Measurements from ENCODE around the gene MYEOV. TPM values are rescaled to one million over a fixed set of nuclear protein-coding genes. Genes with fewer than 3 reads are reported as not detected.

Gene MYEOV
- total RNA-seq, 1 donor from 2014 or later = not detected

DNA sequence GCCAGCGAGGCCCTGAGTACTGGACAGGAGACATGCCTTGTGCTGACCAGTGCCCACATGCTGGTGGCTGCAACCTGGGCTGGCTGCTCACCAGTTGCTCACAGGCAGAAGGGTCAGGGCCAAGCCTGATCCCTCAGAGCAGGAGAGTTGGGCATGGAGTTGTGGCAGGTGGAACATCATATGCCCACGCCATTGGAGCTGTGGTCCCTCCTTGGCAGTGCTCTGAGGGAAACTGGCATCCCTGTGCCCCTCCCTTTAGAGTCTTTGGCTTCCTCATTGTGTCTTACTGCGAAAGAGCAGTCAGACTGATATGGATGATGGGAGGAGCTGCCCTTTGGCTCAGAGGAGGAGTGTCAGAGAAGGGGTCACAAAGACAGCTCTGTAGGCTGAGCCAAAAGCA is 3.1 kb upstream of the MYEOV start:
- H3K9me3 Mint-ChIP-seq (ENCODE audit: unreplicated experiment) = no peaks in the 10 kb centered on the region
- no peak overlapping the region for H3K4me3 Mint-ChIP-seq (ENCODE audit: unreplicated experiment)
- peaks cover 9% of the 10 kb centered on the region for H3K27me3 Mint-ChIP-seq (ENCODE audit: unreplicated experiment)
- TF ChIP-seq, protein P1, sequence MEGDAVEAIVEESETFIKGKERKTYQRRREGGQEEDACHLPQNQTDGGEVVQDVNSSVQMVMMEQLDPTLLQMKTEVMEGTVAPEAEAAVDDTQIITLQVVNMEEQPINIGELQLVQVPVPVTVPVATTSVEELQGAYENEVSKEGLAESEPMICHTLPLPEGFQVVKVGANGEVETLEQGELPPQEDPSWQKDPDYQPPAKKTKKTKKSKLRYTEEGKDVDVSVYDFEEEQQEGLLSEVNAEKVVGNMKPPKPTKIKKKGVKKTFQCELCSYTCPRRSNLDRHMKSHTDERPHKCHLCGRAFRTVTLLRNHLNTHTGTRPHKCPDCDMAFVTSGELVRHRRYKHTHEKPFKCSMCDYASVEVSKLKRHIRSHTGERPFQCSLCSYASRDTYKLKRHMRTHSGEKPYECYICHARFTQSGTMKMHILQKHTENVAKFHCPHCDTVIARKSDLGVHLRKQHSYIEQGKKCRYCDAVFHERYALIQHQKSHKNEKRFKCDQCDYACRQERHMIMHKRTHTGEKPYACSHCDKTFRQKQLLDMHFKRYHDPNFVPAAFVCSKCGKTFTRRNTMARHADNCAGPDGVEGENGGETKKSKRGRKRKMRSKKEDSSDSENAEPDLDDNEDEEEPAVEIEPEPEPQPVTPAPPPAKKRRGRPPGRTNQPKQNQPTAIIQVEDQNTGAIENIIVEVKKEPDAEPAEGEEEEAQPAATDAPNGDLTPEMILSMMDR (IDR thresholded peaks at IDR 0.05; ENCODE audit: unreplicated experiment) = no peak
- H3K4me1 Mint-ChIP-seq (ENCODE audit: unreplicated experiment) = peaks cover 8% of the 10 kb centered on the region
- DNase-seq (ENCODE audit: low spot score) = no peak
- H3K36me3 Mint-ChIP-seq (ENCODE audit: low read depth, unreplicated experiment) = no peaks in the 10 kb centered on the region
- no peak overlapping the region for H3K27ac Mint-ChIP-seq (ENCODE audit: unreplicated experiment)

DNA sequence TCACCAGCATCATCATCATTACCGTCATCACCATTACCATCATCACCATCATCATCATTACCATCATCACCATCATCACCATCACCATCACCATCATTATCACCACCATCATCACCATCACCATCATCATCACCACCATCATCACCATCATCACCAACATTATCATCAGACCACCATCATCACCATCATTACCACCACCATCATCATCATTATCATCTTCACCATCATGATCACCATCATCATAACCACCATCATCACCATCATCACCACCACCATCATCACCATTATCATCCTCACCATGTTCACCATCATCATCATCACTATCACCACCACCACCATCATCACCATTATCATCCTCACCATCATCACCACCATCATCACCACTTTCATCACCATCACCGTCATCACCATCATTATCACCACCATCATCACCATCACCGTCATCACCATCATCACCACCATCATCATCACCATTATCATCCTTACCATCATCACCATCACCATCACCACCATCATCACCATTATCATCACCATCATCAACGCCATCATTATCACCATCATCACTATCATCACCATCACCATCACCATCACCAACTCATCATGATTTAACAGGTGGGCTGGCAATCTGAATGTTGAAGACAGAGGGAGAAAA is 2.4 kb upstream of the MYEOV start:
- H3K27me3 Mint-ChIP-seq (ENCODE audit: unreplicated experiment) = peaks cover 9% of the 10 kb centered on the region
- TF ChIP-seq, protein P1 (IDR thresholded peaks at IDR 0.05; ENCODE audit: unreplicated experiment) = no peak
- no peak for DNase-seq (ENCODE audit: low spot score)
- H3K36me3 Mint-ChIP-seq (ENCODE audit: low read depth, unreplicated experiment) = no peaks in the 10 kb centered on the region
- no peak overlapping the region for H3K4me3 Mint-ChIP-seq (ENCODE audit: unreplicated experiment)
- H3K4me1 Mint-ChIP-seq (ENCODE audit: unreplicated experiment) = peaks cover 8% of the 10 kb centered on the region
- H3K9me3 Mint-ChIP-seq (ENCODE audit: unreplicated experiment) = no peaks in the 10 kb centered on the region
- H3K27ac Mint-ChIP-seq (ENCODE audit: unreplicated experiment) = no peak overlapping the region

DNA sequence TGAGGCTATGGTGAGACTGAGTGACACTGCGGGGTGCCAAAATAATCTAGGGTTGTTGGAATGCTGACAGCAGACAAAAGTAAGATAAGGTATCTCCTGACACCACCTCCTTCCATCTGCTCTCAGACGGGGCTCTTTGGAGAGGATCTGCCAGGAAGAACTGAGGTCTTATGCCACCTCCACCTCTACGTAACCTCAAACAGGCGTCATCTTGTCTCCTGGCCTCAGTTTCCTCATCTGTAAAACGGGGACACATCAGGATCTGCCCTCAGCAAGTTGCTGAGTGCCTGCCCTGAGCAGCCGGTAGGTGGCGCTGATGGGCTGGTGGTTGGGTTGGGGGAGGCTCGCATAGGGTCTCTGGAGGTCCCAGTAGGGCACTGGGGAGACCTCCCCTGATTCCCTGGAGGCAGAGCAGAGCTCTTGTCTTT is 1.7 kb upstream of the MYEOV start:
- TF ChIP-seq, protein P1 (IDR thresholded peaks at IDR 0.05; ENCODE audit: unreplicated experiment) = peak; percentile 80
- Mint-ChIP-seq H3K27me3 (ENCODE audit: unreplicated experiment) (peaks cover 9% of the 10 kb centered on the region), H3K4me1 (ENCODE audit: unreplicated experiment) (peaks cover 5% of the 10 kb centered on the region), H3K36me3 (ENCODE audit: low read depth, unreplicated experiment) (no peaks in the 10 kb centered on the region), H3K27ac (ENCODE audit: unreplicated experiment) (no peak overlapping the region), H3K9me3 (ENCODE audit: unreplicated experiment) (no peaks in the 10 kb centered on the region), H3K4me3 (ENCODE audit: unreplicated experiment) (no peak overlapping the region)
- DNase-seq (ENCODE audit: low spot score) = peak; percentile 53

DNA sequence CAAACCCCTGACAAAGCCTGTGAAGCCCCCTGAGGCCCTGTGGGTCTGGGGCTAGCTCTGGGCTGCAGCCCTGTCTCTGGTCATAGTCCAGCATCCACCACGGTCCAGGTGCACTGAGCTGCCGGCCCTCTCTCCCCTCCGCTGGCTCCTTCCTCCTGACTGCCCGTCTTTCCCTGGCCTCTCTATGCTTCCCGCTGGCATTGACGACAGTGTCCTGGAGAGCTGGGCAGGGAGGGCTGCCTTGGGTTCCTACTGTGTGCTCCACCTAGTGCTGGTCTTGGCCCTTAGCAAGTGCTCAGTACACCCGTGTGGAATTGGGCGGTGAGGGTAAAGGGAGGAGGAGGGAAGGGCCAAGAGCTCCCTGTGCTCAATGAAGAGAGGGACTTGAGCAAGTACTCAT is 868 bp upstream of the MYEOV start:
- H3K4me3 Mint-ChIP-seq (ENCODE audit: unreplicated experiment) = no peak overlapping the region
- no peaks in the 10 kb centered on the region for H3K9me3 Mint-ChIP-seq (ENCODE audit: unreplicated experiment)
- H3K4me1 Mint-ChIP-seq (ENCODE audit: unreplicated experiment) = peaks cover 4% of the 10 kb centered on the region
- no peaks in the 10 kb centered on the region for H3K36me3 Mint-ChIP-seq (ENCODE audit: low read depth, unreplicated experiment)
- H3K27ac Mint-ChIP-seq (ENCODE audit: unreplicated experiment) = no peak overlapping the region
- no peak for DNase-seq (ENCODE audit: low spot score)
- peaks cover 7% of the 10 kb centered on the region for H3K27me3 Mint-ChIP-seq (ENCODE audit: unreplicated experiment)
- TF ChIP-seq, protein P1 (IDR thresholded peaks at IDR 0.05; ENCODE audit: unreplicated experiment) = no peak

DNA sequence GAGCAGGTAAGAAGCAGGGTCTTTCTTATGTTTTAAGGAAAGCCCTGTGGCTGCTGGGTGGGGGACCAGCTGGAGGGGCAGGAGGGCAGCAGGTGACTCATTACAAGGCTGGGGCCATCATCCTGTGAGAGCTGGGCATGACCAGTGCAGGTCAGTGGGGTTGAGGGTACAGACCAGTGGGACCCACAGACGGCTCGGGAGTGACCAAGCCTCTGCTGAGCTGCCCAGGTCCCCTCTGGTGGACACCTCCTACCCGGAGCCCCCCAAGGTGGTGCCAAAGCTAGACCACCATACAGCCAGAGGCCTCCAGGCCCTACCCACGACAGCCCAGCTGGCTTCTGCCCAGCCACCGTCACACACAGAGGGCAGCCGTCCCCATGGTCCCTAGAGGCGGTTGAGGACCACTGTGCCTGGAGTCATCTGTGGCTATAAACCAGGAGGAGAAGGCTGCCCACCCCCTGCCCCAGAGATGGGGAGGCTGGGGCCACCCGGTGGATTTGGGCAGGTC is 670 bp downstream of the MYEOV start:
- Mint-ChIP-seq H3K27ac (ENCODE audit: unreplicated experiment) (no peak overlapping the region), H3K9me3 (ENCODE audit: unreplicated experiment) (no peaks in the 10 kb centered on the region)

More for the DNA sequence above, 670 bp downstream of the MYEOV start:
- H3K4me1 Mint-ChIP-seq (ENCODE audit: unreplicated experiment) = peaks cover 6% of the 10 kb centered on the region
- H3K27me3 Mint-ChIP-seq (ENCODE audit: unreplicated experiment) = peaks cover 5% of the 10 kb centered on the region
- DNase-seq (ENCODE audit: low spot score) = no peak
- TF ChIP-seq, protein P1 (IDR thresholded peaks at IDR 0.05; ENCODE audit: unreplicated experiment) = no peak
- no peak overlapping the region for H3K4me3 Mint-ChIP-seq (ENCODE audit: unreplicated experiment)
- H3K36me3 Mint-ChIP-seq (ENCODE audit: low read depth, unreplicated experiment) = no peaks in the 10 kb centered on the region

Data from endothelial cell (in vitro differentiated cells).